ENCODE data around the gene ZBTB7A. TPM values are rescaled to one million over a fixed set of nuclear protein-coding genes. Genes with fewer than 3 reads are reported as not detected.

The ZBTB7A gene
- total and polyA plus RNA-seq, 7 experiments from 2014 or later: 15.3 to 76.0 (median 49.1) TPM

DNA sequence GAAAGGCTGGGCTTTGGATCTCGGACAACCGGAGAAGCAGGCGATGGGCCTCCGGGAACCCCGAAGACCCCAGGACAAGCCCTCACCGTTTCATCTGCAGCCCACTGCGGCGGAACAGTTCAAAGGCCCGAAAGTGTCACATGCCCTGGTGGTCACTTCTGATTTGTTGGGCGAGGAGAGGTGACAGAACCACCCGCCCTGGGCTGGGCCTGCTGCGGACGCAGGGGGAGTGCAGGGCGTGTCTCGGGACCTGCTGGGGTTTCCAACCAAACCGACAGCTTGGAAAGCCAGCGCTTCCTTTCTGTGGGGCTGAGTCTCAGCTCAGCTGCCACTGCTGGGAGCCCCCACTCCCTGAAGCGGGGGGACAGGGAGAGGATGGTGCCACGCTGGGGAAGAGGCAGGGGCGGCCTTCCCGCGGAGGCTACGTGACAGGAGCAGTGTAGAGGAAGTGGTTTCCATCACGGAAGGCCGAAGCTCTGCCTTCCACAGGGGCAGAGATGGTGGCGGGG, 22.8 kb upstream of the ZBTB7A start:
- Mint-ChIP-seq H3K27ac (peak overlapping the region; percentile 82 to 97 (median 94)), H3K36me3 (peaks cover 0 to 8% (median 0%) of the 10 kb centered on the region in 5 donors), H3K27me3 (no peaks in the 10 kb centered on the region), H3K4me1 (peaks cover 23 to 53% (median 47%) of the 10 kb centered on the region in 7 donors), H3K9me3 (no peaks in the 10 kb centered on the region), H3K4me3 (peak overlapping the region; percentile 76 to 83 (median 79))
- CTCF ChIA-PET: interaction anchor here (0.7 to 1.6 kb wide), 6 partner anchors 12 to 102 kb away, joined by 3 to 7 read pairs (median 4); no protein-coding TSS in a partner anchor
- Histone ChIP-seq H3K27me3 (ENCODE audit: control insufficient read depth in 2 of 2, insufficient read depth in 2 of 2, low read length in 2 of 2) (no peaks in the 10 kb centered on the region), H3K4me1 (ENCODE audit: control insufficient read depth in 2 of 2, insufficient read depth in 2 of 2, low read length in 2 of 2) (peaks cover 46% of the 10 kb centered on the region in 2 donors), H3K9me3 (ENCODE audit: control insufficient read depth in 2 of 3, low read length in 3 of 3) (no peaks in the 10 kb centered on the region), H3K36me3 (ENCODE audit: control insufficient read depth in 2 of 3, insufficient read depth in 3 of 3, low read length in 3 of 3) (peaks cover 0 to 6% (median 0%) of the 10 kb centered on the region in 3 experiments), H3K4me3 (ENCODE audit: low read length) (peak overlapping the region; percentile 27), H3K27ac (ENCODE audit: low read depth, low read length) (peak overlapping the region; percentile 67)
- intact Hi-C loops (cut with micrococcal nuclease): loop anchor here (1.0 to 2.0 kb wide), 6 partner anchors 15 to 35 kb away; partner anchors contain the start of genes ZBTB7A (in 2 of the 2) and MAP2K2 (in 1 of the 2)
- peak; percentile 79 for ATAC-seq
- POLR2A ChIA-PET: interaction anchor here (0.7 to 4.2 kb wide), 9 partner anchors 9 to 100 kb away, joined by 3 to 40 read pairs (median 4); partner anchors contain the start of genes PIAS4 and ZBTB7A
- DNase-seq: peak in 7 of 9 donors; percentile 16 to 69 (median 26)

DNA sequence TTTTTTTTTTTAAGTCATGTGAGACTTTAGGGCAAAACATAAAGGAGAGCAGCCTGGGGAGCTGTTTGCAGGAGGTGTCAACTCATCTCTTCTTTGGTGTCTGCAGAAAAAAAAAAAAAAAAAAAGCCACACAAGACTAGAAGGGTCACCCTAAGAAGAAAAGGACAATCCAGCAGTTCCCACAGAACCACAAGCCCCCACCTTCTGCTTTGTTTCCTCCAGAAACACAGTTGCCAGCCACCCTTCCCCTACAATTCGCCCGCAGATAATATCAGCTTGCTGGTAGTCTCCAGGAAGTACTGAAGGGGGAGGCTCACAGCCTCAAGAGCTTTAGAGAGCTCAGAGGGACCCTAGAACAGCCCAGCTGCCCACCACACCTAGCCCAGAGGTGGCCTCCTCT, 22.3 kb upstream of the ZBTB7A start:
- peaks cover 25 to 57% (median 49%) of the 10 kb centered on the region in 7 donors for H3K4me1 Mint-ChIP-seq
- CTCF ChIA-PET: interaction anchor here (0.7 to 1.6 kb wide), 6 partner anchors 12 to 101 kb away, joined by 3 to 7 read pairs (median 4); no protein-coding TSS in a partner anchor

DNA sequence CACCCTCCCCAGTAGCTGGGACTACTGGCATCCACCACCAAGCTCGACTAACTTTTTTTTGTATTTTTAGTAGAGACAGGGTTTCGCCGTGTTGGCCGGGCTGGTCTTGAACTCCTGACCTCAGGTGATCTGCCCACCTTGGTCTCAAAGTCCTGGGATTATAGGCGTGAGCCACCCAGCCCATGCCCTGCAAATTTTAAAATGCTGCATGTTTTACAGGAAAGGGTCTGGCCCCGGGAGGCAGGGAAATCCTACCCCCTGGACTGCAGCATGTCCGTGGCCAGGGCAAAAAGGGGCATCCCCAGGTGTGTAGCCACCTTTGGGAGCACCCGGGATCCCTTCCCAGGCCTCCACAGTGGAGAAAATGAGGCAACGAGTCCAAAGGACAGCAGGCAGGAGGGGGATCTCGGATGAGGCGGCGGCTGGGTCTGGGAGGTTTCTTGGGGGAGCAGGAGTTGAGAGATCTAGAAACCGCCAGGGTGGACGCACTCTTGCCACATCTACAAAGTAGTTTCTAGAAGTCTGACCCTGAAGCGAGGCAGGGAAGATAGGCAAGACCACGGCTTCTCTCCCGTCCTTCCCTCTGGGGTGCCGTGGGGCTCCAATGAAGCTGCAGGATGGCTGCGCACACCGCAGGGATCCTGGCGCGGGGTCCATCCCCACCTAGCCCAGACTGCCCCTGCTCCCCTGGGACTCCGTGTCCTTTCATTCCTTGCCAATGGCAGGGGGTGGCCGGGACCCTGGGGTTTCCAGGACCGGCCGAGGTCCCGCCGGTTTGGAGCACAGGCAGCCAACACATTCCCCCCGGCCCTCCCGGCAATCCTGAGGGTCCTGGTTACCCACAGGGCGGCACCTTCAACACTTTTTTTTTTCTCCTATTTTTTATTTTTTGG, 21.3 kb upstream of the ZBTB7A start:
- Mint-ChIP-seq H3K9me3 (no peaks in the 10 kb centered on the region), H3K4me1 (peaks cover 33 to 66% (median 52%) of the 10 kb centered on the region in 7 donors), H3K36me3 (peaks cover 0 to 4% (median 0%) of the 10 kb centered on the region in 5 donors), H3K27me3 (no peaks in the 10 kb centered on the region), H3K27ac (peak overlapping the region; percentile 82 to 97 (median 94)), H3K4me3 (peak overlapping the region; percentile 43 to 83 (median 79))
- no peaks in the 10 kb centered on the region for H3K27me3 ChIP-seq (ENCODE audit: control insufficient read depth in 2 of 2, insufficient read depth in 2 of 2, low read length in 2 of 2)
- no peak for DNase-seq
- POLR2A ChIA-PET: interaction anchor here (1.1 to 2.2 kb wide), 6 partner anchors 21 to 103 kb away, joined by 3 to 11 read pairs (median 4); partner anchors contain the start of genes EEF2, PIAS4 and ZBTB7A
- CTCF ChIA-PET: no interaction called here
- ATAC-seq: no peak
- H3K4me3 ChIP-seq (ENCODE audit: low read length): no peak overlapping the region
- H3K9me3 ChIP-seq (ENCODE audit: control insufficient read depth in 2 of 3, low read length in 3 of 3): no peaks in the 10 kb centered on the region
- no peaks in the 10 kb centered on the region for H3K36me3 ChIP-seq (ENCODE audit: control insufficient read depth in 2 of 3, insufficient read depth in 3 of 3, low read length in 3 of 3)
- intact Hi-C loops (cut with micrococcal nuclease): loop anchor here in 1 of 2 donors (2.0 kb wide), 1 partner anchor 21 kb away; the partner anchor contains the start of gene ZBTB7A
- peak overlapping the region; percentile 67 for H3K27ac ChIP-seq (ENCODE audit: low read depth, low read length)
- peaks cover 60% of the 10 kb centered on the region in 2 donors for H3K4me1 ChIP-seq (ENCODE audit: control insufficient read depth in 2 of 2, insufficient read depth in 2 of 2, low read length in 2 of 2)

More for the DNA sequence above, 22.3 kb upstream of the ZBTB7A start:
- Histone ChIP-seq H3K36me3 (ENCODE audit: control insufficient read depth in 2 of 3, insufficient read depth in 3 of 3, low read length in 3 of 3) (peaks cover 0 to 1% (median 0%) of the 10 kb centered on the region in 3 experiments), H3K4me3 (ENCODE audit: low read length) (peak overlapping the region; percentile 27), H3K27me3 (ENCODE audit: control insufficient read depth in 2 of 2, insufficient read depth in 2 of 2, low read length in 2 of 2) (no peaks in the 10 kb centered on the region), H3K9me3 (ENCODE audit: control insufficient read depth in 2 of 3, low read length in 3 of 3) (no peaks in the 10 kb centered on the region), H3K4me1 (ENCODE audit: control insufficient read depth in 2 of 2, insufficient read depth in 2 of 2, low read length in 2 of 2) (peaks cover 50 to 51% of the 10 kb centered on the region in 2 donors), H3K27ac (ENCODE audit: low read depth, low read length) (peak overlapping the region; percentile 67)
- POLR2A ChIA-PET: interaction anchor here (0.7 to 4.2 kb wide), 8 partner anchors 9 to 99 kb away, joined by 3 to 40 read pairs (median 4); partner anchors contain the start of genes PIAS4 and ZBTB7A
- H3K27me3 Mint-ChIP-seq: no peaks in the 10 kb centered on the region
- peak; percentile 76 for ATAC-seq
- H3K4me3 Mint-ChIP-seq: peak overlapping the region; percentile 76 to 83 (median 79)
- DNase-seq: peak in 8 of 9 donors; percentile 39 to 56 (median 51)
- H3K27ac Mint-ChIP-seq: peak overlapping the region; percentile 82 to 97 (median 94)
- no peaks in the 10 kb centered on the region for H3K9me3 Mint-ChIP-seq
- peaks cover 0 to 9% (median 0%) of the 10 kb centered on the region in 5 donors for H3K36me3 Mint-ChIP-seq
- intact Hi-C loops (cut with micrococcal nuclease): loop anchor here (1.0 to 2.0 kb wide), 6 partner anchors 15 to 35 kb away; partner anchors contain the start of genes ZBTB7A (in 2 of the 2) and MAP2K2 (in 1 of the 2)

DNA sequence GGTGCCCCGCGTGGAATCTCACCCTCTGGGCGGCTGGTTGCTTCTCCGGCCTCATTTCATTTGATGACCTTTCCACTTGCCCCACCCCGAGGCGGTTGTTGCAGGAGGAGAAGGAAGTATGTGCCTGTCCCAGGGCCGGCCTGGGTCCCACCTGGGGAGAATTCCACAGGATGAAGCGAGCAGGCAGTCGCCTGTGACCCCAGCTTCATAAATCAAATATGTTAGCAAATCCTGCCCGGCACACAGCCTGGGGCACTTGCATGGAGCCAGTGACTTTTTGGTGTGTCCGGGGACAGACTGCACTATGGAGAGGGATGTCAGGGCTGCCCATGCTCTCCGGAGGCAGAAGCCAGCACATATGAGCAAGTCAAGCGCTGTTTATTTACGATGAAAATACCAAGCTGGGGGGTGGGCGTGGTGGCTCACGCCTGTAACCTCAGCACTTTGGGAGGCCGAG, 19.7 kb upstream of the ZBTB7A start:
- ChIA-PET POLR2A (interaction anchor here (1.0 to 2.1 kb wide), 4 partner anchors 9 to 101 kb away, joined by 3 to 10 read pairs (median 6); partner anchors contain the start of gene EEF2), CTCF (no interaction called here)
- Histone ChIP-seq H3K27ac (ENCODE audit: low read depth, low read length) (peak overlapping the region; percentile 42), H3K4me1 (ENCODE audit: control insufficient read depth in 2 of 2, insufficient read depth in 2 of 2, low read length in 2 of 2) (peaks cover 62 to 68% of the 10 kb centered on the region in 2 donors), H3K27me3 (ENCODE audit: control insufficient read depth in 2 of 2, insufficient read depth in 2 of 2, low read length in 2 of 2) (no peaks in the 10 kb centered on the region), H3K9me3 (ENCODE audit: control insufficient read depth in 2 of 3, low read length in 3 of 3) (no peaks in the 10 kb centered on the region), H3K4me3 (ENCODE audit: low read length) (no peak overlapping the region), H3K36me3 (ENCODE audit: control insufficient read depth in 2 of 3, insufficient read depth in 3 of 3, low read length in 3 of 3) (no peaks in the 10 kb centered on the region)
- ATAC-seq (no peak), DNase-seq (no peak)
- Mint-ChIP-seq H3K4me3 (peak overlapping the region in 8 of 10 donors; percentile 21 to 82 (median 55)), H3K27ac (peak overlapping the region; percentile 23 to 92 (median 82)), H3K9me3 (no peaks in the 10 kb centered on the region), H3K4me1 (peaks cover 33 to 70% (median 58%) of the 10 kb centered on the region in 7 donors), H3K27me3 (no peaks in the 10 kb centered on the region), H3K36me3 (peaks cover 0 to 4% (median 0%) of the 10 kb centered on the region in 5 donors)
- intact Hi-C loops (cut with micrococcal nuclease): no loop called here

DNA sequence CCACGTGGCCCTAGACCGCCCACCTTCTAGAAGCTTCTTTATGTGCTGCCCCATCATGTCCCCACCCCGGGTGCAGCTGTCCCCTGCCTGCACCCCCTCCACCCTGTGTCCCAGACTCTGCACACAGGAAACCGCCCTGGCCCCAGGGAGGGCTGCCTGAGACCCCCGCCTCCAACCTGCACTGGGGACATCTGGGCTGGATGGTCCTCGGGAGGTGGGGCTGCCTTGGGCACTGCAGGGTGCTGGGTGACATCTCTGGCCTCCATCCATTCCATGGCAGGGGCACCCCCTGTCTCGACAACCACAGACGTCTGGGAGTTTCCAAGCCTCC, 17.8 kb upstream of the ZBTB7A start:
- Histone ChIP-seq H3K4me3 (ENCODE audit: low read length) (no peak overlapping the region), H3K36me3 (ENCODE audit: control insufficient read depth in 2 of 3, insufficient read depth in 3 of 3, low read length in 3 of 3) (no peaks in the 10 kb centered on the region), H3K27me3 (ENCODE audit: control insufficient read depth in 2 of 2, insufficient read depth in 2 of 2, low read length in 2 of 2) (no peaks in the 10 kb centered on the region), H3K4me1 (ENCODE audit: control insufficient read depth in 2 of 2, insufficient read depth in 2 of 2, low read length in 2 of 2) (peaks cover 60 to 66% of the 10 kb centered on the region in 2 donors), H3K9me3 (ENCODE audit: control insufficient read depth in 2 of 3, low read length in 3 of 3) (no peaks in the 10 kb centered on the region), H3K27ac (ENCODE audit: low read depth, low read length) (peak overlapping the region; percentile 68)
- Mint-ChIP-seq H3K36me3 (peaks cover 0 to 4% (median 0%) of the 10 kb centered on the region in 5 donors), H3K4me1 (peaks cover 27 to 66% (median 56%) of the 10 kb centered on the region in 7 donors), H3K27ac (peak overlapping the region; percentile 72 to 95 (median 87)), H3K9me3 (no peaks in the 10 kb centered on the region), H3K4me3 (peak overlapping the region in 9 of 10 donors; percentile 40 to 77 (median 70)), H3K27me3 (no peaks in the 10 kb centered on the region)
- ChIA-PET POLR2A (interaction anchor here (1.3 to 1.5 kb wide), 2 partner anchors 25 to 31 kb away, joined by 3 to 4 read pairs; no protein-coding TSS in a partner anchor), CTCF (no interaction called here)
- ATAC-seq (no peak), DNase-seq (no peak)
- intact Hi-C loops (cut with micrococcal nuclease): no loop called here

Data from naive thymus-derived CD4-positive, alpha-beta T cell (primary cell).